HEK293T (cell line): Measurements from ENCODE around the gene GPATCH2.
A peak's percentile ranks its signal among the peaks of the same experiment; 100 is the strongest.

ENCODE experiments used
- CTCF ChIA-PET: fragments of 350-600 bp; formaldehyde crosslinking; extraction: SDS; loops from one replicate; lab custom pipeline; 2021; ENCODE audit warnings: antibody characterized with exemption, inconsistent platforms; lab: Yijun Ruan, JAX
- POLR2A ChIA-PET: fragments of 350-600 bp; formaldehyde crosslinking; extraction: SDS; loops from one replicate; lab custom pipeline; 2020; ENCODE audit warnings: antibody characterized with exemption, inconsistent platforms; lab: Yijun Ruan, JAX
- DNase-seq: peaks from one replicate; pipeline ENCODE4 v3.0.0; 2012; ENCODE audit warnings: mixed read lengths; ENCODE audit errors: extremely low spot score
- ARNT ChIP-seq: fragments of 450-650 bp; IDR thresholded peaks from 2 replicates; pipeline ENCODE4 v1.6.1; 2017; ENCODE audit warnings: mild to moderate bottlenecking
- BHLHE40 ChIP-seq: fragments of 450-650 bp; IDR thresholded peaks from 2 replicates; pipeline ENCODE4 v1.6.1; 2016; ENCODE audit warnings: mild to moderate bottlenecking, moderate library complexity, borderline replicate concordance
- CTBP1 ChIP-seq: fragments of 450-650 bp; IDR thresholded peaks from 2 replicates; pipeline ENCODE4 v1.6.1; 2016; ENCODE audit warnings: borderline replicate concordance
- ELF4 ChIP-seq: fragments of 450-650 bp; IDR thresholded peaks from 2 replicates; pipeline ENCODE4 v1.6.1; 2017; ENCODE audit warnings: antibody characterized with exemption
- FOXA1 ChIP-seq: fragments of 450-650 bp; IDR thresholded peaks from 2 replicates; pipeline ENCODE4 v1.6.1; 2016; ENCODE audit warnings: mild to moderate bottlenecking
- FOXK2 ChIP-seq: fragments of 450-650 bp; IDR thresholded peaks from 2 replicates; pipeline ENCODE4 v1.6.1; 2016; ENCODE audit warnings: mild to moderate bottlenecking
- FOXM1 ChIP-seq: fragments of 450-650 bp; IDR thresholded peaks from 2 replicates; pipeline ENCODE4 v1.6.1; 2017; ENCODE audit warnings: mild to moderate bottlenecking, borderline replicate concordance
- HDGF ChIP-seq: fragments of 450-650 bp; IDR thresholded peaks from 2 replicates; pipeline ENCODE4 v1.6.1; 2017; ENCODE audit warnings: antibody characterized with exemption, borderline replicate concordance
- L3MBTL2 ChIP-seq: fragments of 450-650 bp; conservative IDR thresholded peaks from 2 replicates; pipeline ENCODE4 v1.6.1; 2016; ENCODE audit warnings: mild to moderate bottlenecking
- LEF1 ChIP-seq: fragments of 450-650 bp; IDR thresholded peaks from 2 replicates; pipeline ENCODE4 v1.6.1; 2017; ENCODE audit warnings: mild to moderate bottlenecking, borderline replicate concordance
- NFRKB ChIP-seq: fragments of 450-650 bp; IDR thresholded peaks from 2 replicates; pipeline ENCODE4 v1.6.1; 2016; ENCODE audit warnings: mild to moderate bottlenecking, moderate library complexity
- PKNOX1 ChIP-seq: fragments of 450-650 bp; IDR thresholded peaks from 2 replicates; pipeline ENCODE4 v1.6.1; 2016
- SP1 ChIP-seq: fragments of 450-650 bp; IDR thresholded peaks from 2 replicates; pipeline ENCODE4 v1.6.1; 2017
- SUZ12 ChIP-seq: fragments of 450-650 bp; IDR thresholded peaks from 2 replicates; pipeline ENCODE4 v1.6.1; 2016; ENCODE audit warnings: mild to moderate bottlenecking
- TARDBP ChIP-seq: fragments of 450-650 bp; IDR thresholded peaks from 2 replicates; pipeline ENCODE4 v1.6.1; 2016
- ZNF384 ChIP-seq: fragments of 450-650 bp; IDR thresholded peaks from 2 replicates; pipeline ENCODE4 v1.6.1; 2016

The GPATCH2 gene

GRCh38 chr1:217630711-217631591, at the start of gene GPATCH2, which contains the start of gene SPATA17:
TSS of gene GPATCH2 (minus strand) at chr1:217631090. CDS start at chr1:217630971, 119 bp downstream.
TSS of gene SPATA17 (plus strand) at chr1:217631344. CDS start at chr1:217631379, 35 bp downstream.
- CTCF ChIA-PET, result interaction anchor here (0.7 to 1.2 kb wide), 2 partner anchors 16 to 1250 kb away, joined by 3 read pairs; no protein-coding TSS in a partner anchor
- DNase-seq, result peak; percentile 90
- TF ChIP-seq LEF1, result no peak; the same call in 1 of the 2 replicates
- TF ChIP-seq FOXK2, result no peak
- no peak for TF ChIP-seq SP1
- TF ChIP-seq SUZ12, result no peak
- TF ChIP-seq TARDBP, result no peak
- TF ChIP-seq ZNF384, result no peak
- TF ChIP-seq L3MBTL2, result peak; percentile 88
- no peak for TF ChIP-seq NFRKB
- TF ChIP-seq CTBP1, result no peak
- no peak; the same call in 1 of the 2 replicates for TF ChIP-seq ARNT
- TF ChIP-seq PKNOX1, result peak; percentile 68
- TF ChIP-seq HDGF, result no peak
- TF ChIP-seq ELF4, result 0 out of 2 replicates have a peak, but pooled peaks have one; percentile 8
- peak; percentile 90 for TF ChIP-seq BHLHE40
- TF ChIP-seq FOXM1, result no peak
- no peak for TF ChIP-seq FOXA1
- POLR2A ChIA-PET, result interaction anchor here (0.6 to 1.3 kb wide), 4 partner anchors 9 to 110 kb away, joined by 4 to 5 read pairs (median 5); no protein-coding TSS in a partner anchor

GRCh38 chr1:217674028-217674729, 43.3 kb upstream of the GPATCH2 start:
- CTCF ChIA-PET, result no interaction called here
- TF ChIP-seq ZNF384, result no peak
- no peak for TF ChIP-seq PKNOX1
- TF ChIP-seq L3MBTL2, result no peak
- no peak for TF ChIP-seq SP1
- no peak for TF ChIP-seq ELF4
- no peak for TF ChIP-seq ARNT
- TF ChIP-seq FOXM1, result no peak
- TF ChIP-seq BHLHE40, result no peak
- TF ChIP-seq LEF1, result no peak
- no peak for TF ChIP-seq HDGF
- no peak for TF ChIP-seq FOXK2
- no peak for TF ChIP-seq NFRKB
- no peak for TF ChIP-seq TARDBP
- no peak for TF ChIP-seq FOXA1
- no peak for TF ChIP-seq CTBP1
- TF ChIP-seq SUZ12, result no peak
- POLR2A ChIA-PET, result no interaction called here
- DNase-seq, result no peak

GRCh38 chr1:217673387-217673786, 42.5 kb upstream of the GPATCH2 start:
- DNase-seq, result no peak
- TF ChIP-seq FOXM1 (no peak), TARDBP (no peak), ZNF384 (no peak), LEF1 (no peak), ELF4 (no peak), HDGF (no peak), FOXA1 (no peak), SUZ12 (no peak), ARNT (no peak), BHLHE40 (no peak), CTBP1 (no peak), NFRKB (no peak), SP1 (no peak), PKNOX1 (no peak), FOXK2 (no peak), L3MBTL2 (no peak)
- CTCF ChIA-PET, result no interaction called here
- POLR2A ChIA-PET, result no interaction called here

DNA sequence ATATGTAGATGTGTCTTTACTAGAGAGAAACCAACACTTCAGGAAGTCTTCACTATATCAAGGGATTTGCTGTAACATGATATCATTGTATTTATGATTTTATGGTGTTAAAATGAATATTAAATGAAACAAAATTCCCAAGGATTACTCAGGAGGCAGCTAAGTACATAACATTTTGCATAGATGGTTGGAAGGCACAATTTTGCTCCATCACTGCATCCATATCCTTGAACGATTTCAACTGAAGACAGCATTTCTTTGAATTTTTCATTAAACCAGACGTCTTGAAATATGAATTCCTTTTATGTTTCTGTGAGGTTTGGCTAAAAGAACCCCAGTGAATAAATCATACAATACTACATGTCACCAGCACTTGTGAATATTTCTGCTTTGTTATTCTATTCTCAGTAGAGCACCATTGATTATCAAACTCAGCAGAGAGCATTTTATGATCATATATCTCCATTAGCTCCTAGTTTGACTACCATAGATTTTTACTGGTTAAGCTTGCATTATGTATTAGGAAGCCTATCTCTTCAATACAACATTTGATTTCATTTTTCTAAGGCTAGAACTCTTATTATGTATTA, 37.6 kb upstream of the GPATCH2 start:
- no peak for DNase-seq
- ChIA-PET POLR2A (no interaction called here), CTCF (no interaction called here)
- no peak for TF ChIP-seq PKNOX1
- no peak for TF ChIP-seq TARDBP
- TF ChIP-seq FOXA1, result no peak
- no peak for TF ChIP-seq CTBP1
